ENCODE measurements around the gene VLDLR.

GRCh38 chr9:2621722-2622460 lies at the start of gene VLDLR:
- TF ChIP-seq CTCF (conservative IDR thresholded peaks at IDR 0.05; ENCODE audit: low read depth, low read length) (no peak), EZH2 (IDR thresholded peaks at IDR 0.05; ENCODE audit: borderline replicate concordance, low read depth, low read length, poor library complexity, severe bottlenecking) (no peak)
